Ovary (tissue), 9 donors: ENCODE results near the gene GDF15. TPM values are rescaled to one million over a fixed set of nuclear protein-coding genes. Genes with fewer than 3 reads are reported as not detected.

Experiments used
- DNase-seq, 5 donors: peaks; one replicate each; pipeline ENCODE4 v3.0.0-alpha.2; 2019 to 2020
- H3K27ac ChIP-seq, 2 donors: fragments of 200-600 bp; one replicate each; pipeline versions ENCODE4 v1.5.1 to v1.8.0; 2019 to 2022
- H3K27me3 ChIP-seq: fragments of 200-600 bp; one replicate; pipeline ENCODE4 v1.8.0; 2022
- H3K36me3 ChIP-seq: fragments of 200-600 bp; sonication (generic); one replicate; pipeline ENCODE4 v1.5.1; 2019
- H3K4me1 ChIP-seq: one replicate; pipeline ENCODE4 v1.8.1; 2013; ENCODE audit warnings: mild to moderate bottlenecking, moderate library complexity; ENCODE audit not compliant: insufficient read depth
- H3K4me3 ChIP-seq: fragments of 200-600 bp; sonication (generic); one replicate; pipeline ENCODE4 v1.5.1; 2017
- H3K9me3 ChIP-seq, 2 donors: fragments of 200-600 bp in 1 of 2; sonication (generic) in 1 of 2; one replicate each; pipeline versions ENCODE4 v1.5.1 to v1.8.1; 2013 to 2019; ENCODE audit warnings: mild to moderate bottlenecking in 1 of 2, moderate library complexity in 1 of 2
- CTCF ChIP-seq, 3 donors: fragments of 450-650 bp in 2 of 3; fragments of 200-600 bp in 1 of 3; IDR thresholded peaks; one replicate each; pipeline versions ENCODE4 v1.5.1 to v1.8.0; 2016 to 2022; ENCODE audit warnings: antibody characterized with exemption in 3 of 3, mild to moderate bottlenecking in 1 of 3
- EP300 ChIP-seq: sonication (generic); formaldehyde crosslinking; IDR thresholded peaks from one replicate; pipeline ENCODE4 v1.6.1; 2017; ENCODE audit warnings: antibody characterized with exemption
- POLR2A ChIP-seq: fragments of 450-650 bp; IDR thresholded peaks from one replicate; pipeline ENCODE4 v1.6.1; 2017; ENCODE audit warnings: antibody characterized with exemption, mild to moderate bottlenecking, moderate library complexity
- WGBS, 3 donors: extraction: QIAGEN DNeasy Blood & Tissue Kit in 1 of 3; methylation state at CpG; one replicate each; pipeline versions ENCODE4 v1.1.5 to v1.1.7; 2013 to 2017; 5-methylcytosine and 5-hydroxymethylcytosine counted together
- intact Hi-C, 4 donors: fragments of 100-400 bp; cut with DNase I; formaldehyde crosslinking; loops; one replicate each; pipeline versions ENCODE4 v1.11.0 to v1.15.1; 2022 to 2023
- polyA plus RNA-seq, 2 donors: library from polyadenylated mRNA; stranded (reverse); fragments of 200-250 nt in 1 of 2; fragments of 350-450 nt in 1 of 2; fragmentation: Illumina TruSeq in 1 of 2; extraction: RNeasy Lipid Tissue Mini Kit (QIAGEN cat#74804) in 1 of 2; gene quantifications; one replicate each; pipeline ENCODE4 v1.2.3, GENCODE V29; 2013 to 2014
- total RNA-seq, 7 donors: library from RNA; depleted of rRNA in 2 of 7; stranded (reverse); fragments of >200 nt in 2 of 7; fragmentation: NEBNext Ultra II Directional in 3 of 7; extraction: Animal tissue kit (Norgen Biotek cat#: 25700) in 3 of 7; gene quantifications; one replicate each; pipeline versions ENCODE4 v1.1.0 to v1.2.4, GENCODE V29; 2016 to 2023
- donor health status: DM: no; HTN: no; CAD: no; lungs with moderate emphysema.
- donor health status: DM: no; HTN: no; CAD: no.
- donor health status: Bipolar disorder and iron deficiency.
- donor health status: DM: yes; HTN: yes; CAD: no.
- donor health status: DM: no; HTN: no; CAD: no.
- donor health status: DM: yes; HTN: yes; CAD: no.

Gene GDF15
- total and polyA plus RNA-seq, 9 donors, result 0.67 to 20.9 (median 3.3) TPM

GRCh38 chr19:18429717-18430416 is 43.9 kb downstream of the GDF15 start:
- WGBS, 3 donors, result 39 to 59% (median 44%) methylated on average over 12 to 13 of the region's 13 CpGs
- intact Hi-C loops, result loop anchor here in 1 of 4 donors (10.0 kb wide), 1 partner anchor 425 kb away; the partner anchor contains the start of gene ARRDC2
- Histone ChIP-seq H3K36me3 (no peaks in the 10 kb centered on the region), H3K4me1 (peaks cover 26% of the 10 kb centered on the region), H3K27me3 (no peaks in the 10 kb centered on the region), H3K9me3 (no peaks in the 10 kb centered on the region), H3K4me3 (peak overlapping the region; percentile 36), H3K27ac (peak overlapping the region; percentile 77 to 87)
- TF ChIP-seq CTCF (IDR thresholded peaks at IDR 0.05), result no peak
- no peak for TF ChIP-seq POLR2A
- TF ChIP-seq EP300, result no peak
- peak in 4 of 5 donors; percentile 61 to 72 (median 64) for DNase-seq

GRCh38 chr19:18430417-18431144 is 44.6 kb downstream of the GDF15 start:
- WGBS, 3 donors, result 76 to 79% (median 77%) methylated on average over 17 to 21 of the region's 21 CpGs
- H3K27ac ChIP-seq, result peak overlapping the region in 1 of 2 donors; percentile 87
- peak in 4 of 5 donors; percentile 46 to 64 (median 60) for DNase-seq
- no peaks in the 10 kb centered on the region for H3K27me3 ChIP-seq
- no peak for TF ChIP-seq POLR2A
- no peak for TF ChIP-seq EP300
- no peak for TF ChIP-seq CTCF (IDR thresholded peaks at IDR 0.05)
- H3K4me1 ChIP-seq, result peaks cover 22% of the 10 kb centered on the region
- H3K9me3 ChIP-seq, result no peaks in the 10 kb centered on the region
- H3K4me3 ChIP-seq, result no peak overlapping the region
- H3K36me3 ChIP-seq, result no peaks in the 10 kb centered on the region
- intact Hi-C loops, result no loop called here

GRCh38 chr19:18431351-18432197 is 45.6 kb downstream of the GDF15 start:
- DNase-seq, result peak in 4 of 5 donors; percentile 50 to 63 (median 60)
- H3K27ac ChIP-seq, result no peak overlapping the region
- H3K27me3 ChIP-seq, result no peaks in the 10 kb centered on the region
- WGBS, 3 donors, result 73 to 81% (median 74%) methylated on average over 26 to 34 of the region's 34 CpGs
- no peak for TF ChIP-seq EP300
- no peak for TF ChIP-seq CTCF (IDR thresholded peaks at IDR 0.05)
- TF ChIP-seq POLR2A, result no peak
- no peak overlapping the region for H3K4me3 ChIP-seq
- no peaks in the 10 kb centered on the region for H3K9me3 ChIP-seq
- intact Hi-C loops, result no loop called here
- no peaks in the 10 kb centered on the region for H3K36me3 ChIP-seq
- peaks cover 14% of the 10 kb centered on the region for H3K4me1 ChIP-seq
